Endodermal cell (in vitro differentiated cells): Measurements from ENCODE around the gene CARMIL3. TPM values are rescaled to one million over a fixed set of nuclear protein-coding genes. Genes with fewer than 3 reads are reported as not detected.

Experiments
- DNase-seq: peaks from one replicate; pipeline ENCODE4 v3.0.0-alpha.2; 2017
- H3K27ac ChIP-seq: 2 replicates; pipeline ENCODE4 v1.5.1; 2013; ENCODE audit warnings: mild to moderate bottlenecking, low read depth, low read length, moderate library complexity
- H3K27me3 ChIP-seq: 2 replicates; pipeline ENCODE4 v1.6.1; 2013; ENCODE audit warnings: mild to moderate bottlenecking, low read length, moderate library complexity; ENCODE audit not compliant: insufficient read depth, control insufficient read depth, poor library complexity, severe bottlenecking
- H3K36me3 ChIP-seq: 2 replicates; pipeline ENCODE4 v1.7.0; 2013; ENCODE audit warnings: mild to moderate bottlenecking, low read length, moderate library complexity; ENCODE audit not compliant: control insufficient read depth, insufficient read depth
- H3K4me1 ChIP-seq: one replicate; pipeline ENCODE4 v1.7.0; 2013; ENCODE audit warnings: low read length; ENCODE audit not compliant: control insufficient read depth, insufficient read depth
- H3K4me3 ChIP-seq: 2 replicates; pipeline ENCODE4 v1.5.1; 2013; ENCODE audit warnings: mild to moderate bottlenecking, low read length, moderate library complexity
- H3K9ac ChIP-seq: 2 replicates; pipeline ENCODE4 v1.6.1; 2013; ENCODE audit warnings: mild to moderate bottlenecking, low read length, moderate library complexity; ENCODE audit not compliant: poor library complexity, severe bottlenecking; ENCODE audit errors: extremely low read depth
- H3K9me3 ChIP-seq: 2 replicates; pipeline ENCODE4 v1.6.1; 2013; ENCODE audit warnings: mild to moderate bottlenecking, low read length, moderate library complexity; ENCODE audit not compliant: control insufficient read depth
- H3K27ac Mint-ChIP-seq: 2 replicates; pipeline ENCODE4 v1.8.0; 2020; ENCODE audit warnings: mixed read lengths
- H3K27me3 Mint-ChIP-seq: 2 replicates; pipeline ENCODE4 v1.8.0; 2021; ENCODE audit warnings: mild to moderate bottlenecking, mixed read lengths; ENCODE audit not compliant: insufficient read depth
- H3K36me3 Mint-ChIP-seq: 2 replicates; pipeline ENCODE4 v1.8.0; 2020; ENCODE audit warnings: low read depth, mixed read lengths
- H3K4me1 Mint-ChIP-seq: 2 replicates; pipeline ENCODE4 v1.8.0; 2020; ENCODE audit warnings: mixed read lengths
- H3K4me3 Mint-ChIP-seq: 2 replicates; pipeline ENCODE4 v1.8.0; 2020; ENCODE audit warnings: mild to moderate bottlenecking, moderate library complexity, mixed read lengths
- H3K9me3 Mint-ChIP-seq: 2 replicates; pipeline ENCODE4 v1.8.0; 2020; ENCODE audit warnings: mild to moderate bottlenecking, mixed read lengths
- WGBS, 2 experiments: methylation state at CpG; one replicate each; pipeline versions ENCODE4 v1.1.5 to v1.1.7; 2013; ENCODE audit warnings: missing lambda C conversion rate in 2 of 2, mixed read lengths in 1 of 2; ENCODE audit not compliant: insufficient coverage in 1 of 2, insufficient read length in 1 of 2; 5-methylcytosine and 5-hydroxymethylcytosine counted together
- total RNA-seq, 2 donors: library from RNA; stranded (reverse); fragmentation: NEBNext Ultra II Directional in 1 of 2; extraction: Animal tissue kit (Norgen Biotek cat#: 25700) in 1 of 2; gene quantifications; 2 replicates in 1 of 2; 3 replicates in 1 of 2; pipeline ENCODE4 v1.2.1, GENCODE V29; 2021
- TF ChIP-seq, protein P1 (sequence below): fragments of 200-600 bp; sonication (generic); conservative IDR thresholded peaks from 2 replicates; pipeline ENCODE4 v1.5.0; 2021; ENCODE audit warnings: antibody characterized with exemption, mild to moderate bottlenecking

CARMIL3 gene
- total RNA-seq, 2 donors from 2014 or later = 2.1 to 4.4 TPM

DNA sequence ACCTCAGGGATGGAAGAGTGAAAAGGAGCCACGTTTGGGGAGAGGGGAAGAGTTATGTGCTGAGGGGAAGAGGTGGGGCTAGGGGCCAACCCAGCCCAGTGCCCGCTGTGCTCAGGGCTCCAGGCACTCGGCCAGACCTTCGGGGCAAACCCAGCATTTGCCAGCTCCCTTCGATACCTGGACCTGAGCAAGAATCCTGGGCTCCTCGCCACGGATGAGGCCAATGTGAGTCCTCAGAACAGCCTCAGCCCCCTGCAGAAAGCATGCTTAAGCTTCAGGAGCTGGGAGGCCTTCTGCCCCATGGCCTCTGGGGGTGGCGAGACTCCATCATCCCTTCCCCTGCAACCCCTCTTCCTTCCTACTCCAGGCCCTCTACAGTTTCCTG lies 5.0 kb downstream of the CARMIL3 start:
- H3K9me3 Mint-ChIP-seq = no peaks in the 10 kb centered on the region
- no peaks in the 10 kb centered on the region for H3K4me1 ChIP-seq
- no peak overlapping the region for H3K4me3 ChIP-seq
- H3K4me1 Mint-ChIP-seq = peaks cover 3% of the 10 kb centered on the region
- DNase-seq = no peak
- TF ChIP-seq, protein P1, sequence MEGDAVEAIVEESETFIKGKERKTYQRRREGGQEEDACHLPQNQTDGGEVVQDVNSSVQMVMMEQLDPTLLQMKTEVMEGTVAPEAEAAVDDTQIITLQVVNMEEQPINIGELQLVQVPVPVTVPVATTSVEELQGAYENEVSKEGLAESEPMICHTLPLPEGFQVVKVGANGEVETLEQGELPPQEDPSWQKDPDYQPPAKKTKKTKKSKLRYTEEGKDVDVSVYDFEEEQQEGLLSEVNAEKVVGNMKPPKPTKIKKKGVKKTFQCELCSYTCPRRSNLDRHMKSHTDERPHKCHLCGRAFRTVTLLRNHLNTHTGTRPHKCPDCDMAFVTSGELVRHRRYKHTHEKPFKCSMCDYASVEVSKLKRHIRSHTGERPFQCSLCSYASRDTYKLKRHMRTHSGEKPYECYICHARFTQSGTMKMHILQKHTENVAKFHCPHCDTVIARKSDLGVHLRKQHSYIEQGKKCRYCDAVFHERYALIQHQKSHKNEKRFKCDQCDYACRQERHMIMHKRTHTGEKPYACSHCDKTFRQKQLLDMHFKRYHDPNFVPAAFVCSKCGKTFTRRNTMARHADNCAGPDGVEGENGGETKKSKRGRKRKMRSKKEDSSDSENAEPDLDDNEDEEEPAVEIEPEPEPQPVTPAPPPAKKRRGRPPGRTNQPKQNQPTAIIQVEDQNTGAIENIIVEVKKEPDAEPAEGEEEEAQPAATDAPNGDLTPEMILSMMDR = no peak
- H3K9ac ChIP-seq = no peak overlapping the region
- no peaks in the 10 kb centered on the region for H3K36me3 ChIP-seq
- H3K27ac Mint-ChIP-seq = no peak overlapping the region
- no peak overlapping the region for H3K4me3 Mint-ChIP-seq
- H3K36me3 Mint-ChIP-seq = no peaks in the 10 kb centered on the region
- H3K27me3 ChIP-seq = no peaks in the 10 kb centered on the region
- 77 to 87% methylated on average over 5 to 8 of the region's 8 CpGs for WGBS, 2 experiments
- H3K27ac ChIP-seq = no peak overlapping the region
- no peaks in the 10 kb centered on the region for H3K9me3 ChIP-seq
- no peaks in the 10 kb centered on the region for H3K27me3 Mint-ChIP-seq

DNA sequence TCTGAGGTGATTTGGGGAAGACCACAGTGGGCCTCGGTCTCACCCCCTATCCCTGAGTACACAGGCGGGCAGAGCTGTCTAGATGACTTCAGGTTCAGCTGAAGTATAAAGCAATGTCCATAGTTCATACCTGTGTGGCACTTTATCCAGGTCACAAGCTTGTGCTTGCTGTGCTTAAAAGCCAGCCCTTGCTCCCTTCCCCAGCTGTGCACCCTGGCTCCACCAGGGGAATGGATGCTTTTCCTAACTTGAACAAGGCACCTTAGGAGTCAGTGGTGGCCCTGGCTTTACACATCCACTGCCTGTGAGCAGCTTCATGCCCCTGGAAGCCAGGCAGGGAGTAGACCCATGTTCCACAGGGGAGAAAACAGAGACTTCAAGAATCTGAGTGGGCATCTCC lies 5.5 kb downstream of the CARMIL3 start:
- H3K9ac ChIP-seq = no peak overlapping the region
- no peaks in the 10 kb centered on the region for H3K27me3 ChIP-seq
- Mint-ChIP-seq H3K27ac (no peak overlapping the region), H3K9me3 (no peaks in the 10 kb centered on the region), H3K36me3 (no peaks in the 10 kb centered on the region), H3K4me3 (no peak overlapping the region), H3K27me3 (no peaks in the 10 kb centered on the region), H3K4me1 (peaks cover 3% of the 10 kb centered on the region)
- no peak for DNase-seq
- no peak overlapping the region for H3K27ac ChIP-seq
- WGBS, 2 experiments = 88 to 93% methylated on average over 2 of the region's 2 CpGs
- H3K9me3 ChIP-seq = no peaks in the 10 kb centered on the region
- H3K4me3 ChIP-seq = no peak overlapping the region
- no peaks in the 10 kb centered on the region for H3K4me1 ChIP-seq
- TF ChIP-seq, protein P1 = no peak
- H3K36me3 ChIP-seq = no peaks in the 10 kb centered on the region

DNA sequence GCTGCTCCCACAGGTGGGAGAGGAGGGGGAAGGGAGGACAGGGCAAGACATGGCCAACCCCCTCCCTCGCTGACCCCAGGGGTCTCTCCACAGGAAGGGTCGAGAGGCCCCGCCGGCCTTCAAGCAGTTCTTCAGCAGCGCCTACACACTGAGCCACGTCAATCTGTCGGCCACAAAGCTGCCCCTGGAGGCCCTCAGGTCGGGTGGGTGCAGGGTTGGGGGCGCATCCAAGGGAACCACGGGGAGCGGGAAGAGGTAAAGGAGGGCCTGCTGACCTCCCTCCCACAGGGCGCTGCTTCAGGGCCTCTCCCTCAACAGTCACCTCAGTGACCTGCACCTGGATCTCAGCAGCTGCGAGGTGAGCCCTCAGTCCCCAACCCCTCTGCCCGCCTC lies 6.1 kb downstream of the CARMIL3 start:
- no peaks in the 10 kb centered on the region for H3K9me3 Mint-ChIP-seq
- no peaks in the 10 kb centered on the region for H3K36me3 ChIP-seq
- TF ChIP-seq, protein P1 = no peak
- peaks cover 2% of the 10 kb centered on the region for H3K4me1 Mint-ChIP-seq
- no peaks in the 10 kb centered on the region for H3K27me3 Mint-ChIP-seq
- H3K27ac Mint-ChIP-seq = peak overlapping the region; percentile 7
- H3K27ac ChIP-seq = no peak overlapping the region
- H3K4me3 Mint-ChIP-seq = no peak overlapping the region
- H3K27me3 ChIP-seq = no peaks in the 10 kb centered on the region
- no peak for DNase-seq
- H3K4me3 ChIP-seq = no peak overlapping the region
- H3K9me3 ChIP-seq = no peaks in the 10 kb centered on the region
- WGBS, 2 experiments = 82 to 94% methylated on average over 2 to 14 of the region's 14 CpGs
- H3K4me1 ChIP-seq = no peaks in the 10 kb centered on the region
- no peaks in the 10 kb centered on the region for H3K36me3 Mint-ChIP-seq
- no peak overlapping the region for H3K9ac ChIP-seq
